KG1 (cell line): ENCODE data around the gene DHRS4L2.
"Not testable (repeated sequence)": the region's sequence is repeated elsewhere in the genome, so short reads cannot be mapped to it uniquely, and the experiment has no call there.

Source experiments
- DNase-seq: peaks from one replicate; lab custom pipeline; 2025; lab: John Stamatoyannopoulos, UW

The DHRS4L2 gene

GRCh38 chr14:23988607-23989363, at the start of gene DHRS4L2:
DHRS4L2 (plus strand) TSS chr14:23988929; CDS start chr14:23988948, 19 bp downstream.
- peak; percentile 46 for DNase-seq

DNA sequence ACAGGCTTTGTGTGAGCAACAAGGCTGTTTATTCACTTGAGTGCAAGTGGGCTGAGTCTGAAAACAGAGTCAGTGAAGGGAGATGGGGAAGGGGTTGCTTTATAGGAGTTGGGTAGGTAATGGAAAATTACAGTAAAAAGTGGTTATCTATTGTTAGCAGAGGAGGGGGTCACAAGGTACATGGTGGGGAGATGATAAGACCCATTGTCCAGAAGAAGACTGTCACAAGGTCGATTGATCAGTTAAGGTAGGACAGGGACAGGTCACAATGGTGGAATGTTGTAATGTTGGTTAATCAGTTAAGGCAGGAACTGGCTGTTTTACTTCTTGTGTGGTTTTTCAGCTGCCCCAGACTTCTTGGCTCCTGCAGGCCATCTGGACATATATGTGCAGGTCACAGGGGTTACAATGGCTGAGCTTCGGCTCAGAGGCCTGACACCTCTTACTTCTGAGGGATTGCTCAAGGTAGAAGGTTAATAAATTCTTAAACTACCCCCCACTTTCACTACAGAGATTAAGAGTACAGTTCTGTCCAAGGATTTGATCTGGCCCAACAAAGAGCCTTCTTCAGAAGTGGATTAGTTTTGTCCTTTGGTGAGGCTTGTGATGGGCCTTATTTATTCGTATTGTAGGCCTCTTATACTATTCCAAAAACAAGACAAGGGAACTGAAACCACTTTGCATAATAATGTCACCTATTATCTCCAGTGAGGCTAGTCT, 49.0 kb upstream of the DHRS4L2 start:
- DNase-seq = no peak

DNA sequence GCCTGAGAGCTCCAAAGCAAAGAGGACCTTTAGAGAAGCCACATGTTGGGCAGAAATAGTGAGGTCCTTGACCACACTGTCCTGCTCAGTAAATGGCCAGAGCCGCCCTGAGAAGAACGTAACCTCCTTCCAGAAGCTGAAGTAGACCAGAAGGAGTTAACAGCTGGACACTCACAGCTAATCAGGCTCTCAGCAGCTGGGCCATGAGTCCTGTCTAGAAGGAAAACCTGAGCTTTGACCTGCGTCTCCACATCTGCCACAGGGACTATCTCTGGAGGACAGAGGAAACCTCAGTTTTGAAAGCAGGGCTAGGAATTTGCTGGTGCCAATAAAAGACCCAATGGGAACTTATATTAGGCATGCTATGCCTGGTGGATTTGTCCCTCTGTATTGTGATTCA, 47.5 kb upstream of the DHRS4L2 start:
- DNase-seq = no peak

DNA sequence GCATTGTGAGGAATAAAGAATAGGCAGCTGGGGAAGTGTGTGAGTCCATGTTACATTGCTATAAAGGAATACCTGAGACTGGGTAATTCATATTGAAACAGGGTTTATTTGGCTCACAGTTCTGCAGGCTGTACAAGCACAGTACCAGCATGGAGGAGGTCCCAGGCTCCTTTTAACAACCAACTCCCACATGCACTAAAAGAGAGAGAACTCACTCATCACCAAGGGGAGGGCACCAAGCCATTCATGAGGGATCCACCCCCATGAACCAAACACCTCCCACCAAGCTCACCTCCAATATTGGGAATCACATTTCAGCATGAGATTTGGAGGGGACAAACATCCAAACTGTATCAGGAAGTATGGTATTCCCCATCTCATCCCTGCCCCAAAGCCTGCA, 47.1 kb upstream of the DHRS4L2 start:
- no peak for DNase-seq

DNA sequence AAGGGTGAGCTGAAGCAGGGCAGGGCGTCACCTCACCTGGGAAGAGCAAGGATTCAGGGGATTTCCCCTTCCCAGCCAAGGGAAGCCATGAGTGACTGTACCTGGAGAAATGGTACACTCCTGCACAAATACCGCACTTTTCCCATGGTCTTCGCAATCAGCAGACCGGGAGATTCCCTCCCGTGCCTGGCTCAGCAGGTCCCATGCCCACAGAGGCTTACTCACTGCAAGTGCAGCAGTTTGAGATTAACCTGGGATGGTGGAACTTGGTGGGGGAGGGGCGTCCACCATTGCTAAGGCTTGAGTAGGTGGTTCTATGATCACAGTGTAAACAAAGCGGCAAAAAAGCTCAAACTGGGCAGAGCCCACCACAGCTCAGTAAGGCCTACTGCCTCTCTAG, 46.1 kb upstream of the DHRS4L2 start:
- DNase-seq = no peak

- not testable (repeated sequence) for DNase-seq
These were observed 39.7 kb upstream of the DHRS4L2 start for GRCh38 chr14:23949069-23949468.

GRCh38 chr14:23950411-23951135, 38.2 kb upstream of the DHRS4L2 start:
- DNase-seq = no peak

- DNase-seq = not testable (repeated sequence)
These were observed 37.6 kb upstream of the DHRS4L2 start for GRCh38 chr14:23951136-23951466.

DNA sequence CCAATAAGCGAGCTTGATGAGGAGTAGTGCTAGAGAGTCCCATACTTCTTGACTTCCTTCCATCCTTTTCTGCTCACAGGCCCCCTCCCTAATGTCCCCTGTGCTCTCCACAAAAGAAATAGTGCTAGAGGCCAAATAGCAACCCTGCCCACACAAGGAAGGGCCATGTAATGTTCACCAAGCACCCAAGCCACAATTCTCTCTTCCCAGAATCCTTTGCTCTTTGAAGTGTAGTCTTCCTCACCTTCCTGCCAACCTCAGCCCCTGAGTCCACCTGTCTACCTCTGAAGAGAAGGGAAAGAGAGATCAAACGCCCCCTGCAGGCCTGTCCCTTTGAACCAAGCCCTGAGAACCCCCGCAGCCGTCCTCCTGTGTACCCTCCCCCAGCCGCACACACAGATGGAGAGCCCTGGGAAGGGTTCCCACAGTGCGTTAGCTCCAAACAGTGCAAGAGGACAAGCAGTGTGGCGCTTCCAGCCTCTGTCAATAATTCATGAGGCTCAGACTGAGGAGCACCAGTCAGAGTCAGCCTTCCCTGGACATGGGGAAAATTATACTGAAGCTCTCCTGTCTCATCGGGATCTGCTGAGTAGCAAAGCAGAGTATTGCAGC, 37.0 kb upstream of the DHRS4L2 start:
- DNase-seq = no peak

- not testable (repeated sequence) for DNase-seq
These were observed 35.6 kb upstream of the DHRS4L2 start for GRCh38 chr14:23953116-23953463.

GRCh38 chr14:23953464-23954278, 35.1 kb upstream of the DHRS4L2 start, which contains the start of gene DHRS4:
DHRS4 (plus strand) TSS chr14:23953770; CDS start chr14:23953789, 19 bp downstream.
- peak; percentile 73 for DNase-seq

DNA sequence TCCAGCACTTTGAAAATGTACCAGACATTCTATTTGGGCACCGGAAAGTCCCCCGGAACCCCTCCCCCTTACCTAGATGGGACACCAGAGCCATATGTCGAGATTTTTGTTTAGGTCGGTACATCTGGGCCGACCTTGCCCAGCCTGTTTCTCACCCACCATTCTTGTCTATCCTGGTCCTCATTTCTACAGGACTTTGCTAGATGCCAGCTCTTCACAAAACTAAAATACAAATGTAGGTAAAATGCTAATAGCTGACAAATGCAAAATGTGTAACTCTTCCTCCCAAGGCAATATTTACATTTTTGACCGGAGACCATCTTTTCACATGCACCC, 34.5 kb upstream of the DHRS4L2 start:
- DNase-seq = not testable (repeated sequence)

DNA sequence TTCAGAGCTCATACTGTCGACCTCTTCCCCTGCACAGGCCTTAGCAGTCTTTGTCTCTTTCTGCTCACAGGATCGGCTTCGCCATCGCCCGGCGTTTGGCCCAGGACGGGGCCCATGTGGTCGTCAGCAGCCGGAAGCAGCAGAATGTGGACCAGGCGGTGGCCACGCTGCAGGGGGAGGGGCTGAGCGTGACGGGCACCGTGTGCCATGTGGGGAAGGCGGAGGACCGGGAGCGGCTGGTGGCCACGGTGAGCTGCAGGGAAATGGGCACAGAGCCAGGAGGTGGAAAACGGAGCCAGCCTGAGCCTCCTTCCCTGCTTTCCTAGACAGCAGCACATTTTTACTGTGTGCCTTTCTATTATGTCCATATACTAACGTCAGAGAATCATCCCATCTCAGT, 33.8 kb upstream of the DHRS4L2 start:
- DNase-seq = not testable (repeated sequence)

DNA sequence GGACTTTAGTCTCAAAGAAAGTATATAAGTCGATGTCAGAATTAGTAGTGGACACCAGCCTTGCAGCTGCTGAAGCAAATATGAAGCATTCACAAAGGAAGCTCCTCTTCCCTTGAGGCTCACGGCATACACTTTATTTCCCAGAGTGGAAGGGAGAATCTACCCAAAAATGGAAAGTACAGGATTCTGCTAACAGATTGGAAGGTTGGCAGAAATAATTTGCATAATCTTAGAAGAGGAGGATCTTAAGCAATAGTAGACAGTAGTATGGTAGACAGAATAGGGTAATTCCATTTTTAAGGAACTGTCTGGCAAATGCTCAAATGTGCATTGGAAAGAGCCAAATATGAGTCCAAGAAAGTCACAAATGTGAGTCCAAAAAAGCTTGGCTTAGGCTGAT, 32.9 kb upstream of the DHRS4L2 start:
- not testable (repeated sequence) for DNase-seq

- not testable (repeated sequence) for DNase-seq
These were observed 30.7 kb upstream of the DHRS4L2 start for GRCh38 chr14:23957913-23958569.

DNA sequence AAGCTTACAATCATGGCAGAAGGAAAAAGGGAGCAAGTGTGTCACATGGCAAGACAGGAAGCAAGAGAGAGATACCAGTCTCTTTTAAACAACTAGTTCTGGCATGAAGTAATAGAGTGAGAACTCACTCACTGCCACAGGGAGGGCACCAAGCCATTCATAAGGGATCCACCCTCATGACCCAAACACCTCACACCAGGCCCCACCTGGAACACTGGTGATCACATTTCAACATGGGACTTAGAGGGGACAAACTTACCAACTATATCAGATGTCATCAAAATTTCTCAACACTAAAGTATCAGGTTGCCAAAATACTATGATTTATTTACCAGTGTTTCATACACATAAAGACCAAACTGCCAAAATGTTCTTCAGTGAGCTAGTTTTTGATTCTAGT, 27.8 kb upstream of the DHRS4L2 start:
- DNase-seq = not testable (repeated sequence)

DNA sequence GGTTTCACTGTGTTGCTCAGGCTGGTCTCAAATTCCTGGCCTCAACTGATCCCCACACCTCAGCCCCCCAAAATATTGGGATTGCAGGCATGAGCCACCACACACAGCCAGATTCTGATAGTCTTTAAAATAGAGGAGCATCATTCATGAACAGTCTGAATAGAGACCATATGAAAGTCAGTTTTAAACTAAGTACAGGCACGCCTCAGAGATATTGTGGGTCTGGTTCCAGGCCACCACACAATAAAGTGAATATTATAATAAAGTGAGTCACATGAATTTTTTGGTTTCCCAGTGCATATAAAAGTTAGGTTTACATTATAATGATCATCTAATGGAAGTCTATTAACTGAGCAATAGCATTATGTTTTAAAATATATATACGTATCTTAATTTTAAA, 27.0 kb upstream of the DHRS4L2 start:
- not testable (repeated sequence) for DNase-seq

GRCh38 chr14:23969130-23969480, 19.6 kb upstream of the DHRS4L2 start:
- DNase-seq = not testable (repeated sequence)

- not testable (repeated sequence) for DNase-seq
These were observed 19.0 kb upstream of the DHRS4L2 start for GRCh38 chr14:23969481-23970282.

DNA sequence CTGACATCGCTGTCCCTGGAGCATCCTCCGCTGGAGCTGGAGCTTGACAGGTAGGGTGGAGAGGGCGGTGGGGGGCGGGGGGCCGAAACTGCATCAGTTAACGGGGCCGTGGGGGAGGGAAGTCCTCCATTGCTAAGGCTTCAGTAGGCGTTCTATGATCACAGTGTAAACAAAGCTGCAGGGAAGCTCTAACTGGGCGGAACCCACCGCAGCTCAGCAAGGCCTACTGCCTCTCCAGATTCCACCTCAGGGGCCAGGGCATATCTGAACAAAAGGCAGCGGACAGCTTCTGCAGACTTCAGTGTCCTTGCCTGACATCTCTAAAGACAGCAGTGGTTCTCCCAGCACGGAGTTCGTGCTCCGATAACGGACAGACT, 18.5 kb upstream of the DHRS4L2 start:
- DNase-seq = not testable (repeated sequence)
